Measurements from ENCODE around the gene GNPAT. TPM values are rescaled to one million over a fixed set of nuclear protein-coding genes. Genes with fewer than 3 reads are reported as not detected.

The GNPAT gene
- 10 to 100 TPM; 31.0 to 61.9 (median 45.6) TPM for total RNA-seq

DNA sequence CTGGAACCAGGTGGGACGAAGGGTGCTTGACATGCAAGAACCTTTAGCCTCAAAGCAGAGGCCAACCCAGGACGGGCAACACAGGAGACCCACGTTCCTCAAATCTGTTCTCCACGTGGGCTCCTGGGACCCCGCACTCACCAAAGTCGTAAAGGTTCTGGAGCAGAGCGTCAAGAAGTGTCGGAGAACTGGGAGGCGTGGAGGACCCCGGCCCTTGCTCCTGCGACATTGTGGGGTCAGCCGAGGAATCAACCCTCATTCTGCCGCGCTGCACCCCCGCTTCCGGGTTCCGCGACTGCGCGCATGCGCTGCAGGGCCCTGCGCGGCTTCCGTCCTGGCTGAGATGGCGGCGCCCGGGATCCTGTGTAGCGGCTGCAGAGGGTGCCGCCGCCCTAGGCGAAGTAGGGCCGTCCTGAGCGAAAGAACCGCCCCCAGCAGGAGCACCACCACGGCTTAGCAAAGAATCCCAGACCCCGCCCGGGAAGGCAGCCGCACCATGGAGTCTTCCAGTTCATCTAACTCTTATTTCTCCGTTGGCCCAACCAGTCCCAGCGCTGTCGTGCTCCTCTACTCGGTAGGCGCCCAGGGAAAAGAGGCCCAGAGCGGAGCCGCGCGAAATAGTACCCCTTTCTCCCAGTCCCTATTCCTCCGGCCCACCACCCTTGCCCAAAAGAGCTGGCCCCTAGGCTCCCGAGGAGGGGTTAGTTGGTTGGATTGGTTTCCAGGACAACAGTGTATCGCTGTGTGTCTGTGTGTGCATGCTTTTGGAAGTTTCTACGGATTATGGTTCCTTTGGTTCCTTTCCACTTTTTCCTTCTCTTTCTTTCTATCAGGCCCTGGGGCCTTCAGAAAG lies at the start of gene GNPAT:
Gene GNPAT (plus strand): TSS at position 330 of the 853 bp plus-strand sequence. CDS start 167 bp downstream, at position 497.
- H3K4me1 ChIP-seq, result peaks cover 0 to 46% (median 10%) of the 10 kb centered on the region in 4 donors
- H3K9me3 ChIP-seq, result no peaks in the 10 kb centered on the region
- peak within 1 kb of the TSS; percentile 75 to 87 (median 84) for H3K27ac ChIP-seq
- TF ChIP-seq POLR2A (IDR thresholded peaks at IDR 0.05), result peak; percentile 78 to 86
- no peak for TF ChIP-seq CTCF (IDR thresholded peaks at IDR 0.05)
- H3K27me3 ChIP-seq, result no peaks in the 10 kb centered on the region
- peak within 1 kb of the TSS; percentile 62 to 94 (median 84) for H3K4me3 ChIP-seq
- DNase-seq, result peak; percentile 82 to 94 (median 94)
- peaks cover 0 to 24% (median 0%) of the 10 kb centered on the region in 3 donors for H3K36me3 ChIP-seq

GRCh38 chr1:231192620-231193163 lies 48.3 kb upstream of the GNPAT start:
- no peak for TF ChIP-seq CTCF (IDR thresholded peaks at IDR 0.05)
- no peaks in the 10 kb centered on the region for H3K4me1 ChIP-seq
- no peak overlapping the region for H3K4me3 ChIP-seq
- peaks cover 0 to 5% (median 0%) of the 10 kb centered on the region in 4 donors for H3K9me3 ChIP-seq
- H3K36me3 ChIP-seq, result no peaks in the 10 kb centered on the region
- H3K27ac ChIP-seq, result no peak overlapping the region
- peak in 1 of 3 donors; percentile 45 for DNase-seq
- peaks cover 0 to 4% of the 10 kb centered on the region in 2 donors for H3K27me3 ChIP-seq

DNA sequence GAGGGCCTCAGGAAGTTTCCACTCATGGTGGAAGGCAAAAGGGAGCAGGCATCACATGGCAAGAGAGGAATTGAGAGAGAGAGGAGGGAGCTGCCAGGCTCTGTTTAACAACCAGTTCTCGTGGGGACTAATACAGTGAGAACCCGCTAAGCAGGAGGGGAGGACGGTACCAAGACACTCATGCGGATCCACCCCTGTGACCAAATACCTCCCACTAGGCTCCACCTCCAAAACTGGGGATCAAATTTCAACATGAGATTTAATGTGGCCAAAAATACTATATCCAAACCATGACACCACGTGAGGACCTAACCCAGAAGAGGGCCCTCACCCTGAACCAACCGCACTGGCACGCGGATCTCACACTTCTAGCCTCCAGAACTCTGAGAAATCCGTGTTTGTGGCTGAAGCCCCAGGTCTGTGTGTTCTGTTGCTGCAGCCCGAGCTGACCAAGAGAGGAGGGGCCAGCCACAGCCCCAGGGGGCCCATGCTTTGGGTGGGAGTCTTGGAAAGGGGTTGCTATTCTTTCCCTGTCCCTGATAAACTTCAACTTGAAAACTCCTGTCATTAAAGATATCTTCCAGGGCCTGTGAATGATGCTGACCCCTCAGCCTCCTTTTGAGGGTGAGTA lies 47.2 kb upstream of the GNPAT start:
- H3K36me3 ChIP-seq, result no peaks in the 10 kb centered on the region
- DNase-seq, result no peak
- H3K27ac ChIP-seq, result no peak overlapping the region
- TF ChIP-seq CTCF (IDR thresholded peaks at IDR 0.05) (no peak), POLR2A (IDR thresholded peaks at IDR 0.05) (no peak)
- H3K4me3 ChIP-seq, result no peak overlapping the region
- peaks cover 0 to under 1% of the 10 kb centered on the region in 2 donors for H3K27me3 ChIP-seq
- no peaks in the 10 kb centered on the region for H3K4me1 ChIP-seq
- H3K9me3 ChIP-seq, result peaks cover 0 to 5% (median 0%) of the 10 kb centered on the region in 4 donors

DNA sequence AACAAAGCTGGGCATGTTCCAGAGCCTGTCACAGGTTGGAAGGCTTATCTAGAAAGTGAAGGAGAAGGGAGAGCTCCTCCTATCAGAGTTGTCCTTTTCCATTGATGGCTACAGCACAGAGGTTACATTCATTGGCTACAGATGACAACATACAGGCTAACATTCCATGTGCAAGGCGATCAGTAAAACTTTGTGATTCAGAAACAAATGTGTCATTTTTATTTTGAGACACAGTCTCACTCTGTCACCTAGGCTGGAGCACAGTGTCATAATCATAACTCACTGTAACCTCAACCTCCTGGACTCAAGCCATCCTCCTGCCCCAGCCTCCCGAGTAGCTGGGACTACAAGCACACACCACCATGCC lies 46.6 kb upstream of the GNPAT start:
- Histone ChIP-seq H3K27me3 (no peaks in the 10 kb centered on the region), H3K4me3 (no peak overlapping the region), H3K27ac (no peak overlapping the region), H3K9me3 (peaks cover 0 to 5% (median 0%) of the 10 kb centered on the region in 4 donors), H3K36me3 (no peaks in the 10 kb centered on the region), H3K4me1 (no peaks in the 10 kb centered on the region)
- no peak for DNase-seq
- no peak for TF ChIP-seq CTCF (IDR thresholded peaks at IDR 0.05)
- TF ChIP-seq POLR2A (IDR thresholded peaks at IDR 0.05), result no peak

- Histone ChIP-seq H3K4me1 (no peaks in the 10 kb centered on the region), H3K9me3 (no peaks in the 10 kb centered on the region), H3K27me3 (no peaks in the 10 kb centered on the region), H3K4me3 (no peak overlapping the region), H3K36me3 (no peaks in the 10 kb centered on the region), H3K27ac (no peak overlapping the region)
- peak in 1 of 3 donors; percentile 9 for DNase-seq
- TF ChIP-seq POLR2A (IDR thresholded peaks at IDR 0.05), result no peak
Observed at GRCh38 chr1:231194843-231195516, 46.0 kb upstream of the GNPAT start.

All from Peyer's patch (tissue), 4 donors.